Measurements from ENCODE around the gene FARSA. TPM values are rescaled to one million over a fixed set of nuclear protein-coding genes. Genes with fewer than 3 reads are reported as not detected.

FARSA gene
- total and polyA plus RNA-seq, 2 of the 8 experiments (the other 6 are each of a cell fraction or from before 2014, with no cell fraction given), result 61.0 to 103 TPM

GRCh38 chr19:12907166-12907565 is 26.3 kb downstream of the FARSA start:
- Histone ChIP-seq H2BK20ac (ENCODE audit: low read length) (no peak overlapping the region), H3K14ac (ENCODE audit: insufficient read length) (no peak overlapping the region), H3K23me2 (ENCODE audit: low read depth, low read length) (no peaks in the 10 kb centered on the region), H4K5ac (ENCODE audit: insufficient read length, low read depth, low read length) (no peak overlapping the region), H3K4me3 (ENCODE audit: extremely low read depth in 1 of 4, insufficient read depth in 2 of 4, low read depth in 3 of 4, low read length in 4 of 4) (no peak overlapping the region), H3K79me1 (ENCODE audit: low read depth, low read length) (no peaks in the 10 kb centered on the region; the same call in 1 of the 2 replicates), H3K79me2 (ENCODE audit: control insufficient read depth in 1 of 2, insufficient read depth in 2 of 2, low read length in 2 of 2) (no peaks in the 10 kb centered on the region), H3K56ac (replicated peaks; ENCODE audit: insufficient read length, low read depth, low read length) (no peak overlapping the region), H3K23ac (ENCODE audit: insufficient read length) (no peak overlapping the region), H2BK120ac (replicated peaks; ENCODE audit: low read depth, low read length) (no peak overlapping the region), H4K8ac (ENCODE audit: extremely low read depth, insufficient read depth, low read length) (no peak overlapping the region), H3K4me2 (ENCODE audit: insufficient read depth in 1 of 2, low read depth in 2 of 2, low read length in 2 of 2) (no peak overlapping the region), H3K4me1 (replicated peaks in 1 of 4; ENCODE audit: control insufficient read depth in 3 of 4, insufficient read depth in 4 of 4, low read length in 3 of 4) (peaks cover 0 to 1% (median under 1%) of the 10 kb centered on the region in 4 experiments; a peak in 2 of 7 replicates), H3K36me3 (ENCODE audit: control insufficient read depth in 2 of 4, insufficient read depth in 4 of 4, low read length in 3 of 4) (no peaks in the 10 kb centered on the region), H2BK12ac (ENCODE audit: low read depth, low read length) (no peak overlapping the region), H4K91ac (replicated peaks; ENCODE audit: insufficient read length, low read length) (no peak overlapping the region), H2AK5ac (ENCODE audit: low read depth, low read length) (no peak overlapping the region), H3K9me3 (ENCODE audit: insufficient read depth in 2 of 2, low read depth in 1 of 2, low read length in 1 of 2) (no peaks in the 10 kb centered on the region), H4K20me1 (replicated peaks in 1 of 2; ENCODE audit: control insufficient read depth in 1 of 2, insufficient read depth in 2 of 2, low read length in 2 of 2) (no peaks in the 10 kb centered on the region), H3K9ac (replicated peaks in 1 of 4; ENCODE audit: extremely low read depth in 1 of 4, low read depth in 3 of 4, low read length in 3 of 4) (no peak overlapping the region), H3K18ac (ENCODE audit: extremely low read depth, low read length) (no peak overlapping the region), H2AFZ (ENCODE audit: low read length) (no peak overlapping the region), H2BK5ac (ENCODE audit: low read depth, low read length) (no peak overlapping the region), H3K27ac (ENCODE audit: low read depth, low read length) (no peak overlapping the region), H2BK15ac (ENCODE audit: low read length) (no peak overlapping the region), H3K27me3 (replicated peaks in 1 of 4; ENCODE audit: control insufficient read depth in 3 of 4, extremely low read depth in 1 of 4, insufficient read depth in 3 of 4, low read length in 3 of 4) (no peaks in the 10 kb centered on the region), H3K4ac (replicated peaks; ENCODE audit: insufficient read length, low read depth, low read length) (no peak overlapping the region)
- ChIA-PET CTCF (ENCODE audit: partially characterized antibody) (interaction anchor here (0.7 to 2.5 kb wide), 6 partner anchors 9 to 183 kb away, joined by 3 to 9 read pairs (median 3); no protein-coding TSS in a partner anchor), POLR2A (ENCODE audit: partially characterized antibody) (interaction anchor here (0.7 to 15.0 kb wide), 11 partner anchors 9 to 62 kb away, joined by 3 to 180 read pairs (median 6); partner anchors contain the start of genes DNASE2, GCDH, RAD23A and SYCE2)
- DNase-seq (ENCODE audit: low read depth in 1 of 2, low spot score in 2 of 2) (no peak), FAIRE-seq (no peak)
- TF ChIP-seq GTF2F1 (IDR thresholded peaks at IDR 0.05; ENCODE audit: borderline replicate concordance, low read depth, low read length), result no peak
- no peak for TF ChIP-seq SP1 (IDR thresholded peaks at IDR 0.05; ENCODE audit: low read depth, low read length)
- TF ChIP-seq SAP30 (IDR thresholded peaks at IDR 0.05; ENCODE audit: insufficient read depth, insufficient replicate concordance, low read length), result no peak
- TF ChIP-seq EZH2 (IDR thresholded peaks at IDR 0.05; ENCODE audit: low read depth, low read length, severe bottlenecking), result no peak
- TF ChIP-seq YY1 (IDR thresholded peaks at IDR 0.05; ENCODE audit: low read depth, low read length), result no peak
- no peak for TF ChIP-seq CHD2 (IDR thresholded peaks at IDR 0.05; ENCODE audit: low read length)
- TF ChIP-seq HDAC6 (IDR thresholded peaks at IDR 0.05; ENCODE audit: low read depth, low read length), result no peak
- TF ChIP-seq TBP (IDR thresholded peaks at IDR 0.05; ENCODE audit: low read depth, low read length), result no peak
- 95% methylated on average over 9 of the region's 9 CpGs; no CpG with 5 or more reads in 1 of the 2 experiments for WGBS, 2 experiments (ENCODE audit: extremely low coverage in 1 of 2, insufficient coverage in 1 of 2, insufficient read length in 1 of 2, insufficient replicate concordance in 2 of 2, low coverage in 1 of 2, low lambda C conversion rate in 2 of 2, missing lambda C conversion rate in 1 of 2)
